ENCODE measurements around the gene ACVRL1. TPM values are rescaled to one million over a fixed set of nuclear protein-coding genes. Genes with fewer than 3 reads are reported as not detected.

The ACVRL1 gene
- total RNA-seq, 1 experiment from 2014 or later, result not detected

GRCh38 chr12:51896236-51896635 lies 11.1 kb upstream of the ACVRL1 start:
- H3K9me3 Mint-ChIP-seq, result no peaks in the 10 kb centered on the region
- Histone ChIP-seq H4K5ac (ENCODE audit: insufficient read length, low read depth, low read length) (no peak overlapping the region), H2AFZ (ENCODE audit: low read length) (no peak overlapping the region), H3K9me3 (ENCODE audit: control insufficient read depth, low read depth, low read length) (no peaks in the 10 kb centered on the region), H3K79me2 (ENCODE audit: insufficient read depth, low read length) (no peaks in the 10 kb centered on the region), H3K4me2 (ENCODE audit: insufficient read depth, insufficient read length, low read length) (no peak overlapping the region), H2BK15ac (ENCODE audit: low read depth, low read length) (no peak overlapping the region), H3K56ac (ENCODE audit: insufficient read length, low read depth, low read length) (no peak overlapping the region), H3K4ac (ENCODE audit: low read depth, low read length) (no peak overlapping the region), H3K27me3 (ENCODE audit: insufficient read depth, low read length) (peaks cover 2% of the 10 kb centered on the region; the same call in 1 of the 2 replicates), H2BK120ac (ENCODE audit: low read depth, low read length, poor library complexity, severe bottlenecking) (no peak overlapping the region), H3K23me2 (ENCODE audit: insufficient read length, low read depth, low read length, poor library complexity, severe bottlenecking) (no peaks in the 10 kb centered on the region), H2BK5ac (ENCODE audit: insufficient read length, low read length) (no peak overlapping the region), H2AK5ac (ENCODE audit: insufficient read length, low read length) (no peak overlapping the region), H2BK12ac (ENCODE audit: insufficient read length, low read depth, low read length) (no peak overlapping the region), H3K18ac (ENCODE audit: insufficient read length, low read depth, low read length) (no peak overlapping the region), H2BK20ac (ENCODE audit: low read depth, low read length, poor library complexity, severe bottlenecking) (no peak overlapping the region), H3K14ac (ENCODE audit: insufficient read depth, low read length) (no peak overlapping the region), H4K8ac (replicated peaks; ENCODE audit: insufficient read length, low read depth, low read length) (no peak overlapping the region), H3K9ac (ENCODE audit: extremely low read depth, insufficient read length, low read length) (no peak overlapping the region), H3T11ph (ENCODE audit: low read length) (no peak overlapping the region), H3K4me1 (ENCODE audit: insufficient read depth, low read length) (no peaks in the 10 kb centered on the region), H4K20me1 (ENCODE audit: control insufficient read depth, insufficient read depth, insufficient read length) (no peaks in the 10 kb centered on the region), H4K91ac (ENCODE audit: insufficient read length, low read depth, low read length) (no peak overlapping the region), H3K27ac (ENCODE audit: insufficient read length, low read depth, low read length) (no peak overlapping the region), H3K79me1 (ENCODE audit: insufficient read depth, low read depth, low read length, poor library complexity, severe bottlenecking) (no peaks in the 10 kb centered on the region), H3K23ac (ENCODE audit: insufficient read length, low read depth, low read length) (no peak overlapping the region)
- peaks cover 10 to 14% of the 10 kb centered on the region in 2 experiments for H3K4me1 Mint-ChIP-seq
- no peak overlapping the region for H3K27ac Mint-ChIP-seq
- no peak for DNase-seq
- no CpG with 5 or more reads among the region's 3 CpGs for WGBS (ENCODE audit: extremely low coverage, insufficient read length, low lambda C conversion rate)
- TF ChIP-seq CTCF (conservative IDR thresholded peaks at IDR 0.05), result no peak
- peaks cover 14% of the 10 kb centered on the region for H3K27me3 Mint-ChIP-seq (ENCODE audit: low read depth)
- H3K36me3 Mint-ChIP-seq (ENCODE audit: insufficient read depth in 1 of 3, low read depth in 3 of 3), result no peaks in the 10 kb centered on the region; a peak in 1 of 7 replicates
- H3K4me3 Mint-ChIP-seq, result no peak overlapping the region
